ENCODE data around the gene SLC28A2. TPM values are rescaled to one million over a fixed set of nuclear protein-coding genes. Genes with fewer than 3 reads are reported as not detected.
"Not testable (repeated sequence)": the region's sequence is repeated elsewhere in the genome, so short reads cannot be mapped to it uniquely, and the experiment has no call there.

SLC28A2 gene
- total RNA-seq, 5 donors from 2014 or later (not counting 1 experiment from before 2014, with no cell fraction given): not detected

GRCh38 chr15:45234562-45235235 is 17.3 kb upstream of the SLC28A2 start:
- POLR2A ChIA-PET: no interaction called here
- H3K27ac ChIP-seq (ENCODE audit: low read length): no peak overlapping the region
- ATAC-seq (replicated peaks in 1 of 4): no peak
- Mint-ChIP-seq H3K4me1 (no peaks in the 10 kb centered on the region), H3K36me3 (peaks cover 7% of the 10 kb centered on the region), H3K9me3 (peaks cover 13 to 57% (median 35%) of the 10 kb centered on the region in 3 donors), H3K27ac (no peak overlapping the region), H3K27me3 (peaks cover 17 to 20% of the 10 kb centered on the region in 2 donors), H3K4me3 (no peak overlapping the region)
- peaks cover 2% of the 10 kb centered on the region for H3K9me3 ChIP-seq
- H3K4me1 ChIP-seq (ENCODE audit: control insufficient read depth in 1 of 2, extremely low read depth in 1 of 2, insufficient read depth in 2 of 2, low read length in 2 of 2): no peaks in the 10 kb centered on the region
- no peak overlapping the region for H3K4me3 ChIP-seq (ENCODE audit: control insufficient read depth in 1 of 2, extremely low read depth in 1 of 2, low read length in 1 of 2)
- peaks cover 0 to 14% of the 10 kb centered on the region in 2 experiments for H3K27me3 ChIP-seq (replicated peaks in 1 of 2; ENCODE audit: control insufficient read depth in 2 of 2, extremely low read depth in 1 of 2, insufficient read depth in 2 of 2, low read length in 1 of 2)
- H3K36me3 ChIP-seq (ENCODE audit: control insufficient read depth in 2 of 2, extremely low read depth in 1 of 2, insufficient read depth in 1 of 2, low read length in 1 of 2): no peaks in the 10 kb centered on the region
- DNase-seq: no peak
- CTCF ChIA-PET: no interaction called here
- WGBS (ENCODE audit: insufficient coverage): 86% methylated on average over 6 of the region's 11 CpGs

GRCh38 chr15:45236806-45237205 is 15.2 kb upstream of the SLC28A2 start:
- H3K4me1 Mint-ChIP-seq; POLR2A ChIA-PET; ATAC-seq (replicated peaks in 1 of 4); CTCF ChIA-PET; H3K27ac ChIP-seq (ENCODE audit: low read length); H3K36me3 Mint-ChIP-seq; H3K27ac Mint-ChIP-seq; H3K36me3 ChIP-seq (ENCODE audit: control insufficient read depth in 2 of 2, extremely low read depth in 1 of 2, insufficient read depth in 1 of 2, low read length in 1 of 2); H3K4me1 ChIP-seq (ENCODE audit: control insufficient read depth in 1 of 2, extremely low read depth in 1 of 2, insufficient read depth in 2 of 2, low read length in 2 of 2); DNase-seq; H3K4me3 ChIP-seq (ENCODE audit: control insufficient read depth in 1 of 2, extremely low read depth in 1 of 2, low read length in 1 of 2); H3K9me3 ChIP-seq; H3K4me3 Mint-ChIP-seq; H3K27me3 ChIP-seq (replicated peaks in 1 of 2; ENCODE audit: control insufficient read depth in 2 of 2, extremely low read depth in 1 of 2, insufficient read depth in 2 of 2, low read length in 1 of 2): not testable (repeated sequence)
- WGBS (ENCODE audit: insufficient coverage): 71% methylated on average over 5 of the region's 6 CpGs
- Mint-ChIP-seq H3K27me3 (peaks cover 10 to 14% of the 10 kb centered on the region in 2 donors), H3K9me3 (peaks cover 13 to 76% (median 49%) of the 10 kb centered on the region in 3 donors)

GRCh38 chr15:45242289-45242688 is 9.7 kb upstream of the SLC28A2 start:
- ChIA-PET POLR2A (no interaction called here), CTCF (no interaction called here)
- DNase-seq (peak in 1 of 35 experiments; percentile 10), ATAC-seq (replicated peaks in 1 of 4) (no peak)
- H3K27ac Mint-ChIP-seq: no peak overlapping the region
- Histone ChIP-seq H3K27me3 (replicated peaks in 1 of 2; ENCODE audit: control insufficient read depth in 2 of 2, extremely low read depth in 1 of 2, insufficient read depth in 2 of 2, low read length in 1 of 2) (peaks cover 0 to 3% of the 10 kb centered on the region in 2 experiments), H3K4me3 (ENCODE audit: control insufficient read depth in 1 of 2, extremely low read depth in 1 of 2, low read length in 1 of 2) (no peak overlapping the region), H3K4me1 (ENCODE audit: control insufficient read depth in 1 of 2, extremely low read depth in 1 of 2, insufficient read depth in 2 of 2, low read length in 2 of 2) (no peaks in the 10 kb centered on the region), H3K27ac (ENCODE audit: low read length) (no peak overlapping the region), H3K36me3 (ENCODE audit: control insufficient read depth in 2 of 2, extremely low read depth in 1 of 2, insufficient read depth in 1 of 2, low read length in 1 of 2) (no peaks in the 10 kb centered on the region), H3K9me3 (no peaks in the 10 kb centered on the region)
- no peak overlapping the region for H3K4me3 Mint-ChIP-seq
- peaks cover 19% of the 10 kb centered on the region for H3K36me3 Mint-ChIP-seq
- peaks cover 17 to 75% (median 45%) of the 10 kb centered on the region in 3 donors for H3K9me3 Mint-ChIP-seq
- 90% methylated on average over 2 of the region's 9 CpGs for WGBS (ENCODE audit: insufficient coverage)
- H3K27me3 Mint-ChIP-seq: peaks cover 0 to 14% of the 10 kb centered on the region in 2 donors
- H3K4me1 Mint-ChIP-seq: no peaks in the 10 kb centered on the region

GRCh38 chr15:45249125-45249780 is 2.8 kb upstream of the SLC28A2 start:
- Histone ChIP-seq H3K4me3 (ENCODE audit: control insufficient read depth in 1 of 2, extremely low read depth in 1 of 2, low read length in 1 of 2) (no peak overlapping the region), H3K36me3 (ENCODE audit: control insufficient read depth in 2 of 2, extremely low read depth in 1 of 2, insufficient read depth in 1 of 2, low read length in 1 of 2) (no peaks in the 10 kb centered on the region), H3K4me1 (ENCODE audit: control insufficient read depth in 1 of 2, extremely low read depth in 1 of 2, insufficient read depth in 2 of 2, low read length in 2 of 2) (no peaks in the 10 kb centered on the region), H3K27me3 (replicated peaks in 1 of 2; ENCODE audit: control insufficient read depth in 2 of 2, extremely low read depth in 1 of 2, insufficient read depth in 2 of 2, low read length in 1 of 2) (peaks cover 0 to 3% of the 10 kb centered on the region in 2 experiments), H3K9me3 (no peaks in the 10 kb centered on the region), H3K27ac (ENCODE audit: low read length) (no peak overlapping the region)
- Mint-ChIP-seq H3K27ac (no peak overlapping the region), H3K27me3 (no peaks in the 10 kb centered on the region), H3K4me3 (no peak overlapping the region), H3K4me1 (no peaks in the 10 kb centered on the region), H3K36me3 (peaks cover 35% of the 10 kb centered on the region), H3K9me3 (peaks cover 9 to 21% (median 13%) of the 10 kb centered on the region in 3 donors)
- no peak for ATAC-seq (replicated peaks in 1 of 4)
- ChIA-PET POLR2A (no interaction called here), CTCF (no interaction called here)
- WGBS (ENCODE audit: insufficient coverage): 79% methylated on average over 3 of the region's 4 CpGs
- DNase-seq: no peak

- H3K4me1 ChIP-seq (ENCODE audit: control insufficient read depth in 1 of 2, extremely low read depth in 1 of 2, insufficient read depth in 2 of 2, low read length in 2 of 2): no peaks in the 10 kb centered on the region
Observed at GRCh38 chr15:45253330-45253729, 1.3 kb downstream of the SLC28A2 start.

GRCh38 chr15:45254405-45254804 is 2.4 kb downstream of the SLC28A2 start:
- CTCF ChIA-PET: interaction anchor here in 1 of 2 donors (0.6 kb wide), 1 partner anchor 84 kb away, joined by 3 read pairs; no protein-coding TSS in a partner anchor
- no CpG with 5 or more reads among the region's 1 CpG for WGBS (ENCODE audit: insufficient coverage)
- H3K27ac Mint-ChIP-seq: no peak overlapping the region

More at GRCh38 chr15:45253330-45253729, 1.3 kb downstream of the SLC28A2 start:
- ATAC-seq (replicated peaks in 1 of 4) (no peak), DNase-seq (peak in 1 of 35 experiments; percentile 19)
- Histone ChIP-seq H3K4me3 (ENCODE audit: control insufficient read depth in 1 of 2, extremely low read depth in 1 of 2, low read length in 1 of 2) (no peak overlapping the region), H3K36me3 (ENCODE audit: control insufficient read depth in 2 of 2, extremely low read depth in 1 of 2, insufficient read depth in 1 of 2, low read length in 1 of 2) (no peaks in the 10 kb centered on the region), H3K27ac (ENCODE audit: low read length) (no peak overlapping the region), H3K9me3 (no peaks in the 10 kb centered on the region), H3K27me3 (replicated peaks in 1 of 2; ENCODE audit: control insufficient read depth in 2 of 2, extremely low read depth in 1 of 2, insufficient read depth in 2 of 2, low read length in 1 of 2) (no peaks in the 10 kb centered on the region)
- Mint-ChIP-seq H3K27ac (no peak overlapping the region), H3K36me3 (peaks cover 26% of the 10 kb centered on the region), H3K4me3 (no peak overlapping the region), H3K4me1 (no peaks in the 10 kb centered on the region), H3K27me3 (no peaks in the 10 kb centered on the region), H3K9me3 (peaks cover 0 to 4% (median 3%) of the 10 kb centered on the region in 3 donors)
- WGBS (ENCODE audit: insufficient coverage): no CpG with 5 or more reads among the region's 2 CpGs
- ChIA-PET POLR2A (interaction anchor here in 1 of 2 donors (0.7 kb wide), 1 partner anchor 104 kb away, joined by 3 read pairs; no protein-coding TSS in a partner anchor), CTCF (no interaction called here)

More at GRCh38 chr15:45254405-45254804, 2.4 kb downstream of the SLC28A2 start:
- Mint-ChIP-seq H3K4me3 (no peak overlapping the region), H3K9me3 (peaks cover 0 to 5% (median 2%) of the 10 kb centered on the region in 3 donors), H3K4me1 (no peaks in the 10 kb centered on the region), H3K36me3 (peaks cover 25% of the 10 kb centered on the region), H3K27me3 (no peaks in the 10 kb centered on the region)
- Histone ChIP-seq H3K36me3 (ENCODE audit: control insufficient read depth in 2 of 2, extremely low read depth in 1 of 2, insufficient read depth in 1 of 2, low read length in 1 of 2) (no peaks in the 10 kb centered on the region), H3K9me3 (no peaks in the 10 kb centered on the region), H3K27me3 (replicated peaks in 1 of 2; ENCODE audit: control insufficient read depth in 2 of 2, extremely low read depth in 1 of 2, insufficient read depth in 2 of 2, low read length in 1 of 2) (no peaks in the 10 kb centered on the region), H3K4me3 (ENCODE audit: control insufficient read depth in 1 of 2, extremely low read depth in 1 of 2, low read length in 1 of 2) (no peak overlapping the region), H3K27ac (ENCODE audit: low read length) (no peak overlapping the region), H3K4me1 (ENCODE audit: control insufficient read depth in 1 of 2, extremely low read depth in 1 of 2, insufficient read depth in 2 of 2, low read length in 2 of 2) (no peaks in the 10 kb centered on the region)
- no peak for ATAC-seq (replicated peaks in 1 of 4)
- no peak for DNase-seq
- POLR2A ChIA-PET: no interaction called here

All from T-cell (primary cell).